GM23338 (cell line): Measurements from ENCODE around the gene SLC25A22. TPM values are rescaled to one million over a fixed set of nuclear protein-coding genes. Genes with fewer than 3 reads are reported as not detected.

Experiments used
- ATAC-seq: fragments of 200-7000 bp; cut with Tn5 transposase; 3 replicates; pipeline ENCODE4 v1.9.1; 2020
- DNase-seq: peaks from one replicate; pipeline ENCODE4 v3.0.0-alpha.2; 2015; ENCODE audit warnings: low spot score
- H2AFZ ChIP-seq: fragments of 200-600 bp; sonication (generic); 2 replicates; pipeline ENCODE4 v1.8.0; 2016; ENCODE audit warnings: antibody characterized with exemption, mild to moderate bottlenecking, moderate library complexity
- H3F3A ChIP-seq: fragments of 200-600 bp; sonication (generic); replicated peaks from 2 replicates; pipeline ENCODE4 v1.8.0; 2017; ENCODE audit warnings: antibody characterized with exemption, mixed run types, low read depth
- H3K27ac ChIP-seq: fragments of 200-600 bp; sonication (generic); 2 replicates; pipeline ENCODE4 v1.6.1; 2016; ENCODE audit warnings: low read depth
- H3K27me3 ChIP-seq: fragments of 200-600 bp; sonication (generic); 2 replicates; pipeline ENCODE4 v1.8.0; 2016; ENCODE audit warnings: mild to moderate bottlenecking, mixed run types, moderate library complexity; ENCODE audit not compliant: insufficient read depth
- H3K36me3 ChIP-seq: fragments of 200-600 bp; sonication (generic); 2 replicates; pipeline ENCODE4 v1.8.0; 2016; ENCODE audit warnings: mild to moderate bottlenecking; ENCODE audit not compliant: insufficient read depth
- H3K4me1 ChIP-seq: fragments of 200-600 bp; sonication (generic); 2 replicates; pipeline ENCODE4 v1.8.0; 2016; ENCODE audit warnings: mild to moderate bottlenecking, moderate library complexity; ENCODE audit not compliant: insufficient read depth
- H3K4me2 ChIP-seq: fragments of 200-600 bp; sonication (generic); 2 replicates; pipeline ENCODE4 v1.7.1; 2017; ENCODE audit warnings: mixed run types
- H3K4me3 ChIP-seq: fragments of 200-600 bp; sonication (generic); 2 replicates; pipeline ENCODE4 v1.6.1; 2016; ENCODE audit warnings: mixed run types
- H3K79me2 ChIP-seq: fragments of 200-600 bp; sonication (generic); replicated peaks from 2 replicates; pipeline ENCODE4 v1.8.0; 2017; ENCODE audit warnings: mild to moderate bottlenecking; ENCODE audit not compliant: insufficient read depth
- H3K9me2 ChIP-seq: fragments of 200-600 bp; sonication (generic); 2 replicates; pipeline ENCODE4 v1.8.0; 2017; ENCODE audit not compliant: insufficient read depth
- H4K20me1 ChIP-seq: fragments of 200-600 bp; sonication (generic); replicated peaks from 2 replicates; pipeline ENCODE4 v1.8.0; 2017; ENCODE audit warnings: mild to moderate bottlenecking; ENCODE audit not compliant: insufficient read depth
- H3K27ac Mint-ChIP-seq: 2 replicates; pipeline ENCODE4 v1.8.0; 2020; ENCODE audit warnings: inconsistent platforms, mild to moderate bottlenecking, moderate library complexity, mixed read lengths
- H3K27me3 Mint-ChIP-seq: 3 replicates; pipeline ENCODE4 v1.8.0; 2022; ENCODE audit warnings: low read depth, mild to moderate bottlenecking, moderate library complexity, mixed read lengths, inconsistent platforms; ENCODE audit not compliant: insufficient read depth, poor library complexity
- H3K36me3 Mint-ChIP-seq: 3 replicates; pipeline ENCODE4 v1.8.0; 2021; ENCODE audit warnings: low read depth, mild to moderate bottlenecking, inconsistent platforms, moderate library complexity, mixed read lengths
- H3K4me1 Mint-ChIP-seq: 3 replicates; pipeline ENCODE4 v1.8.0; 2020; ENCODE audit warnings: mild to moderate bottlenecking, inconsistent platforms, mixed read lengths
- H3K4me3 Mint-ChIP-seq: 3 replicates; pipeline ENCODE4 v1.8.0; 2021; ENCODE audit warnings: moderate library complexity, mild to moderate bottlenecking, inconsistent platforms, mixed read lengths
- H3K9me3 Mint-ChIP-seq: 3 replicates; pipeline ENCODE4 v1.8.0; 2020; ENCODE audit warnings: moderate library complexity, mild to moderate bottlenecking, inconsistent platforms, mixed read lengths
- CREB1 ChIP-seq: fragments of 250-450 bp; sonication (Bioruptor Pico); IDR thresholded peaks from 2 replicates; pipeline ENCODE4 v1.5.0; 2020; ENCODE audit warnings: low read depth, mild to moderate bottlenecking, moderate library complexity
- EZH2 ChIP-seq: fragments of 200-600 bp; sonication (generic); IDR thresholded peaks from one replicate; pipeline ENCODE4 v1.8.0; 2017; ENCODE audit warnings: antibody characterized with exemption, mild to moderate bottlenecking, low read depth; ENCODE audit not compliant: unreplicated experiment
- EZH2phosphoT487 ChIP-seq: fragments of 200-600 bp; sonication (generic); IDR thresholded peaks from one replicate; pipeline ENCODE4 v1.8.1; 2018; ENCODE audit warnings: antibody characterized with exemption; ENCODE audit not compliant: unreplicated experiment
- JUNB ChIP-seq: IDR thresholded peaks from one replicate; pipeline ENCODE4 v1.6.1; 2016; ENCODE audit warnings: antibody characterized with exemption; ENCODE audit not compliant: unreplicated experiment
- NANOG ChIP-seq: IDR thresholded peaks from 2 replicates; pipeline ENCODE4 v1.6.1; 2016; ENCODE audit warnings: antibody characterized with exemption, borderline replicate concordance
- POLR2AphosphoS5 ChIP-seq: IDR thresholded peaks from 2 replicates; pipeline ENCODE4 v1.6.1; 2016; ENCODE audit warnings: antibody characterized with exemption, low read depth
- STAT1 ChIP-seq: IDR thresholded peaks from one replicate; pipeline ENCODE4 v1.6.1; 2016; ENCODE audit warnings: antibody characterized with exemption; ENCODE audit not compliant: unreplicated experiment
- ZNF114 ChIP-seq: fragments of 250-450 bp; sonication (Bioruptor Pico); IDR thresholded peaks from 2 replicates; pipeline ENCODE4 v1.5.0; 2020; ENCODE audit warnings: mild to moderate bottlenecking, moderate library complexity
- ZNF331 ChIP-seq: fragments of 250-450 bp; sonication (Bioruptor Pico); IDR thresholded peaks from 2 replicates; pipeline ENCODE4 v1.5.0; 2020; ENCODE audit warnings: low read depth, mild to moderate bottlenecking, moderate library complexity
- polyA plus RNA-seq: library from polyadenylated mRNA; unstranded; fragments of >200 nt; fragmentation: Nextera tagmentation; extraction: Ambion mirVana; gene quantifications from 2 replicates; pipeline ENCODE4 v1.2.1, GENCODE V29; 2016
- total RNA-seq: library from RNA; depleted of rRNA; stranded (reverse); fragments of >200 nt; shearing (Covaris generic); gene quantifications from 2 replicates; pipeline ENCODE4 v1.2.3, GENCODE V29; 2014
- TF ChIP-seq, protein P1 (sequence below): IDR thresholded peaks from 2 replicates; pipeline ENCODE4 v1.6.1; 2016; ENCODE audit warnings: antibody characterized with exemption
- TF ChIP-seq, protein P2 (sequence below): fragments of 250-450 bp; sonication (Bioruptor Pico); IDR thresholded peaks from 2 replicates; pipeline ENCODE4 v1.5.0; 2020; ENCODE audit warnings: mild to moderate bottlenecking, moderate library complexity
- TF ChIP-seq, protein P3 (sequence below): IDR thresholded peaks from one replicate; pipeline ENCODE4 v1.6.1; 2018; ENCODE audit warnings: antibody characterized with exemption; ENCODE audit not compliant: unreplicated experiment
- TF ChIP-seq, protein P4 (sequence below), 2 experiments: fragments of 200-600 bp in 1 of 2; sonication (generic) in 1 of 2; conservative IDR thresholded peaks; 2 replicates each; pipeline versions ENCODE4 v1.5.1 to v1.6.1; 2016 to 2017; ENCODE audit warnings: antibody characterized with exemption in 2 of 2, low read depth in 2 of 2, mild to moderate bottlenecking in 2 of 2, moderate library complexity in 1 of 2

Gene SLC25A22
- total and polyA plus RNA-seq, 2 experiments from 2014 or later = 21.0 to 46.4 TPM

DNA sequence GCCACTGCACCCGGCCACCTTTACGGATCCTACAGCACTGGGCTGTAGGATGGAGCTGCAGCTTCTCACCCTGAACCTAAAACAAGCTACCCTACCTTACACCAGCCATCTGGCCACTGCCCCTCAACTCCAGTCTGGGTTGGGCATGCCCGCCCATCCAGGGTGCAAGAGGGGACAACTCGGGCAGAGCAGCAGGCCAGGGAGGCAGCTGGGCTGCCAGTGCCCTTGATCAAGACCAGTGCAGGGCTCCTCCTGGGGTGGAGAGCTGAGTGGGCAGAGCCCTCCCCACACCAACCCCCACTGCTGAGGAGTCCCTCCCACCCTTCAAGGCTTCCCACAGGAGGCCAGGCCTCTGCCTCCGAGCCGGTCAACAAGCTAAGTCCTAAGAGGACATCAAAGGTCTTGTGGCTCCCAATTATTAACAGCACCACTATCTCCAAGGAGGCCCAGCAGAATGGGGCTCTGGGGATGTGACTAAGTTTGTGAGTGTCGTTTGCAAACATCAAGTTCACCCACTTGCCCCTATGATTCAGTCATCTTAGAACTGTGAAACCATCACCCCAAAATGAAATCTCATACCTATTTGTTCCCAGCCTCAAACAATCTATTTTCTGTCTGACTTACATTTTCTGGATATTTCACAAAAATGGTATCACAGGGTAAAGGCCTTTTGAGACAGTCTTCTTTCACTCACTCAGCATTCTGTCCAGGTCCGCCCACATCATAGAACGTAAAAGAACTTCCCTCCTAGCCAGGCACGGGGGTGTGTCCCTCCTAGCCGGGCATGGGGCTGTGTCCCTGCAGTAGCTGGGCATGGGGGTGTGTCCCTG lies 31.8 kb downstream of the SLC25A22 start:
- peaks cover 82% of the 10 kb centered on the region for H3K36me3 Mint-ChIP-seq
- no peak for DNase-seq
- no peak overlapping the region for H3K4me3 Mint-ChIP-seq

More for the DNA sequence above, 31.8 kb downstream of the SLC25A22 start:
- Histone ChIP-seq H3K4me2 (no peak overlapping the region), H3K9me2 (no peaks in the 10 kb centered on the region), H4K20me1 (peaks cover 6% of the 10 kb centered on the region; the same call in 1 of the 2 replicates), H3K4me1 (peaks cover 8% of the 10 kb centered on the region), H3K27me3 (no peaks in the 10 kb centered on the region), H3F3A (peaks cover 55% of the 10 kb centered on the region), H3K79me2 (no peaks in the 10 kb centered on the region), H3K4me3 (no peak overlapping the region), H3K36me3 (peaks cover 25% of the 10 kb centered on the region), H2AFZ (no peak overlapping the region), H3K27ac (peak overlapping the region; percentile 72; the same call in 1 of the 2 replicates)
- Mint-ChIP-seq H3K9me3 (no peaks in the 10 kb centered on the region), H3K27me3 (peaks cover 34% of the 10 kb centered on the region), H3K4me1 (peaks cover 10% of the 10 kb centered on the region), H3K27ac (no peak overlapping the region)
- no peak for ATAC-seq
- TF ChIP-seq, protein P1, sequence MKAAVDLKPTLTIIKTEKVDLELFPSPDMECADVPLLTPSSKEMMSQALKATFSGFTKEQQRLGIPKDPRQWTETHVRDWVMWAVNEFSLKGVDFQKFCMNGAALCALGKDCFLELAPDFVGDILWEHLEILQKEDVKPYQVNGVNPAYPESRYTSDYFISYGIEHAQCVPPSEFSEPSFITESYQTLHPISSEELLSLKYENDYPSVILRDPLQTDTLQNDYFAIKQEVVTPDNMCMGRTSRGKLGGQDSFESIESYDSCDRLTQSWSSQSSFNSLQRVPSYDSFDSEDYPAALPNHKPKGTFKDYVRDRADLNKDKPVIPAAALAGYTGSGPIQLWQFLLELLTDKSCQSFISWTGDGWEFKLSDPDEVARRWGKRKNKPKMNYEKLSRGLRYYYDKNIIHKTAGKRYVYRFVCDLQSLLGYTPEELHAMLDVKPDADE = no peak
- TF ChIP-seq, protein P2, sequence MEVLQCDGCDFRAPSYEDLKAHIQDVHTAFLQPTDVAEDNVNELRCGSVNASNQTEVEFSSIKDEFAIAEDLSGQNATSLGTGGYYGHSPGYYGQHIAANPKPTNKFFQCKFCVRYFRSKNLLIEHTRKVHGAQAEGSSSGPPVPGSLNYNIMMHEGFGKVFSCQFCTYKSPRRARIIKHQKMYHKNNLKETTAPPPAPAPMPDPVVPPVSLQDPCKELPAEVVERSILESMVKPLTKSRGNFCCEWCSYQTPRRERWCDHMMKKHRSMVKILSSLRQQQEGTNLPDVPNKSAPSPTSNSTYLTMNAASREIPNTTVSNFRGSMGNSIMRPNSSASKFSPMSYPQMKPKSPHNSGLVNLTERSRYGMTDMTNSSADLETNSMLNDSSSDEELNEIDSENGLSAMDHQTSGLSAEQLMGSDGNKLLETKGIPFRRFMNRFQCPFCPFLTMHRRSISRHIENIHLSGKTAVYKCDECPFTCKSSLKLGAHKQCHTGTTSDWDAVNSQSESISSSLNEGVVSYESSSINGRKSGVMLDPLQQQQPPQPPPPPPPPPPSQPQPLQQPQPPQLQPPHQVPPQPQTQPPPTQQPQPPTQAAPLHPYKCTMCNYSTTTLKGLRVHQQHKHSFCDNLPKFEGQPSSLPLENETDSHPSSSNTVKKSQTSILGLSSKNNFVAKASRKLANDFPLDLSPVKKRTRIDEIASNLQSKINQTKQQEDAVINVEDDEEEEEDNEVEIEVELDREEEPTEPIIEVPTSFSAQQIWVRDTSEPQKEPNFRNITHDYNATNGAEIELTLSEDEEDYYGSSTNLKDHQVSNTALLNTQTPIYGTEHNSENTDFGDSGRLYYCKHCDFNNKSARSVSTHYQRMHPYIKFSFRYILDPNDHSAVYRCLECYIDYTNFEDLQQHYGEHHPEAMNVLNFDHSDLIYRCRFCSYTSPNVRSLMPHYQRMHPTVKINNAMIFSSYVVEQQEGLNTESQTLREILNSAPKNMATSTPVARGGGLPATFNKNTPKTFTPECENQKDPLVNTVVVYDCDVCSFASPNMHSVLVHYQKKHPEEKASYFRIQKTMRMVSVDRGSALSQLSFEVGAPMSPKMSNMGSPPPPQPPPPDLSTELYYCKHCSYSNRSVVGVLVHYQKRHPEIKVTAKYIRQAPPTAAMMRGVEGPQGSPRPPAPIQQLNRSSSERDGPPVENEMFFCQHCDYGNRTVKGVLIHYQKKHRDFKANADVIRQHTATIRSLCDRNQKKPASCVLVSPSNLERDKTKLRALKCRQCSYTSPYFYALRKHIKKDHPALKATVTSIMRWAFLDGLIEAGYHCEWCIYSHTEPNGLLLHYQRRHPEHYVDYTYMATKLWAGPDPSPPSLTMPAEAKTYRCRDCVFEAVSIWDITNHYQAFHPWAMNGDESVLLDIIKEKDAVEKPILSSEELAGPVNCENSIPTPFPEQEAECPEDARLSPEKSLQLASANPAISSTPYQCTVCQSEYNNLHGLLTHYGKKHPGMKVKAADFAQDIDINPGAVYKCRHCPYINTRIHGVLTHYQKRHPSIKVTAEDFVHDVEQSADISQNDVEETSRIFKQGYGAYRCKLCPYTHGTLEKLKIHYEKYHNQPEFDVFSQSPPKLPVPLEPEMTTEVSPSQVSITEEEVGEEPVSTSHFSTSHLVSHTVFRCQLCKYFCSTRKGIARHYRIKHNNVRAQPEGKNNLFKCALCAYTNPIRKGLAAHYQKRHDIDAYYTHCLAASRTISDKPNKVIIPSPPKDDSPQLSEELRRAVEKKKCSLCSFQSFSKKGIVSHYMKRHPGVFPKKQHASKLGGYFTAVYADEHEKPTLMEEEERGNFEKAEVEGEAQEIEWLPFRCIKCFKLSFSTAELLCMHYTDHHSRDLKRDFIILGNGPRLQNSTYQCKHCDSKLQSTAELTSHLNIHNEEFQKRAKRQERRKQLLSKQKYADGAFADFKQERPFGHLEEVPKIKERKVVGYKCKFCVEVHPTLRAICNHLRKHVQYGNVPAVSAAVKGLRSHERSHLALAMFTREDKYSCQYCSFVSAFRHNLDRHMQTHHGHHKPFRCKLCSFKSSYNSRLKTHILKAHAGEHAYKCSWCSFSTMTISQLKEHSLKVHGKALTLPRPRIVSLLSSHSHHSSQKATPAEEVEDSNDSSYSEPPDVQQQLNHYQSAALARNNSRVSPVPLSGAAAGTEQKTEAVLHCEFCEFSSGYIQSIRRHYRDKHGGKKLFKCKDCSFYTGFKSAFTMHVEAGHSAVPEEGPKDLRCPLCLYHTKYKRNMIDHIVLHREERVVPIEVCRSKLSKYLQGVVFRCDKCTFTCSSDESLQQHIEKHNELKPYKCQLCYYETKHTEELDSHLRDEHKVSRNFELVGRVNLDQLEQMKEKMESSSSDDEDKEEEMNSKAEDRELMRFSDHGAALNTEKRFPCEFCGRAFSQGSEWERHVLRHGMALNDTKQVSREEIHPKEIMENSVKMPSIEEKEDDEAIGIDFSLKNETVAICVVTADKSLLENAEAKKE (CRISPR knock-in tag) = no peak
- TF ChIP-seq ZNF114 (CRISPR knock-in tag) (no peak), EZH2phosphoT487 (no peak), STAT1 (no peak), POLR2AphosphoS5 (no peak), EZH2 (no peak), JUNB (no peak), CREB1 (no peak), NANOG (no peak), ZNF331 (CRISPR knock-in tag) (no peak)
- TF ChIP-seq, protein P3, sequence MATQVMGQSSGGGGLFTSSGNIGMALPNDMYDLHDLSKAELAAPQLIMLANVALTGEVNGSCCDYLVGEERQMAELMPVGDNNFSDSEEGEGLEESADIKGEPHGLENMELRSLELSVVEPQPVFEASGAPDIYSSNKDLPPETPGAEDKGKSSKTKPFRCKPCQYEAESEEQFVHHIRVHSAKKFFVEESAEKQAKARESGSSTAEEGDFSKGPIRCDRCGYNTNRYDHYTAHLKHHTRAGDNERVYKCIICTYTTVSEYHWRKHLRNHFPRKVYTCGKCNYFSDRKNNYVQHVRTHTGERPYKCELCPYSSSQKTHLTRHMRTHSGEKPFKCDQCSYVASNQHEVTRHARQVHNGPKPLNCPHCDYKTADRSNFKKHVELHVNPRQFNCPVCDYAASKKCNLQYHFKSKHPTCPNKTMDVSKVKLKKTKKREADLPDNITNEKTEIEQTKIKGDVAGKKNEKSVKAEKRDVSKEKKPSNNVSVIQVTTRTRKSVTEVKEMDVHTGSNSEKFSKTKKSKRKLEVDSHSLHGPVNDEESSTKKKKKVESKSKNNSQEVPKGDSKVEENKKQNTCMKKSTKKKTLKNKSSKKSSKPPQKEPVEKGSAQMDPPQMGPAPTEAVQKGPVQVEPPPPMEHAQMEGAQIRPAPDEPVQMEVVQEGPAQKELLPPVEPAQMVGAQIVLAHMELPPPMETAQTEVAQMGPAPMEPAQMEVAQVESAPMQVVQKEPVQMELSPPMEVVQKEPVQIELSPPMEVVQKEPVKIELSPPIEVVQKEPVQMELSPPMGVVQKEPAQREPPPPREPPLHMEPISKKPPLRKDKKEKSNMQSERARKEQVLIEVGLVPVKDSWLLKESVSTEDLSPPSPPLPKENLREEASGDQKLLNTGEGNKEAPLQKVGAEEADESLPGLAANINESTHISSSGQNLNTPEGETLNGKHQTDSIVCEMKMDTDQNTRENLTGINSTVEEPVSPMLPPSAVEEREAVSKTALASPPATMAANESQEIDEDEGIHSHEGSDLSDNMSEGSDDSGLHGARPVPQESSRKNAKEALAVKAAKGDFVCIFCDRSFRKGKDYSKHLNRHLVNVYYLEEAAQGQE = no peak
- TF ChIP-seq, protein P4, sequence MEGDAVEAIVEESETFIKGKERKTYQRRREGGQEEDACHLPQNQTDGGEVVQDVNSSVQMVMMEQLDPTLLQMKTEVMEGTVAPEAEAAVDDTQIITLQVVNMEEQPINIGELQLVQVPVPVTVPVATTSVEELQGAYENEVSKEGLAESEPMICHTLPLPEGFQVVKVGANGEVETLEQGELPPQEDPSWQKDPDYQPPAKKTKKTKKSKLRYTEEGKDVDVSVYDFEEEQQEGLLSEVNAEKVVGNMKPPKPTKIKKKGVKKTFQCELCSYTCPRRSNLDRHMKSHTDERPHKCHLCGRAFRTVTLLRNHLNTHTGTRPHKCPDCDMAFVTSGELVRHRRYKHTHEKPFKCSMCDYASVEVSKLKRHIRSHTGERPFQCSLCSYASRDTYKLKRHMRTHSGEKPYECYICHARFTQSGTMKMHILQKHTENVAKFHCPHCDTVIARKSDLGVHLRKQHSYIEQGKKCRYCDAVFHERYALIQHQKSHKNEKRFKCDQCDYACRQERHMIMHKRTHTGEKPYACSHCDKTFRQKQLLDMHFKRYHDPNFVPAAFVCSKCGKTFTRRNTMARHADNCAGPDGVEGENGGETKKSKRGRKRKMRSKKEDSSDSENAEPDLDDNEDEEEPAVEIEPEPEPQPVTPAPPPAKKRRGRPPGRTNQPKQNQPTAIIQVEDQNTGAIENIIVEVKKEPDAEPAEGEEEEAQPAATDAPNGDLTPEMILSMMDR (conservative IDR thresholded peaks at IDR 0.05; ENCODE audit: low read depth in 2 of 2) = no peak
